NAMALWA (cell line): ENCODE results near the gene AP1AR.
"Not testable (repeated sequence)": the region's sequence is repeated elsewhere in the genome, so short reads cannot be mapped to it uniquely, and the experiment has no call there.

Experiments used
- DNase-seq: peaks from one replicate; pipeline ENCODE4 v3.0.0-alpha.2; 2015; ENCODE audit warnings: low spot score

The AP1AR gene

GRCh38 chr4:112231779-112232713, at the start of gene AP1AR:
TSS of gene AP1AR (plus strand) at chr4:112231787. CDS start at chr4:112232092, 305 bp downstream.
- peak; percentile 91 for DNase-seq

GRCh38 chr4:112182604-112183003, 49.0 kb upstream of the AP1AR start:
- no peak for DNase-seq

GRCh38 chr4:112183252-112183651, 48.3 kb upstream of the AP1AR start:
- no peak for DNase-seq

- no peak for DNase-seq
Observed at GRCh38 chr4:112184438-112184837, 47.1 kb upstream of the AP1AR start.

GRCh38 chr4:112185334-112185733, 46.3 kb upstream of the AP1AR start:
- DNase-seq = no peak

- DNase-seq = no peak
Observed at GRCh38 chr4:112185740-112186670, 45.6 kb upstream of the AP1AR start.

GRCh38 chr4:112189754-112190153, 41.8 kb upstream of the AP1AR start:
- no peak for DNase-seq

GRCh38 chr4:112190684-112191083, 40.9 kb upstream of the AP1AR start:
- no peak for DNase-seq

GRCh38 chr4:112196461-112196860, 35.1 kb upstream of the AP1AR start:
- no peak for DNase-seq

GRCh38 chr4:112199041-112199440, 32.5 kb upstream of the AP1AR start:
- no peak for DNase-seq

- no peak for DNase-seq
Observed at GRCh38 chr4:112201915-112202505, 29.6 kb upstream of the AP1AR start.

GRCh38 chr4:112203593-112203992, 28.0 kb upstream of the AP1AR start:
- no peak for DNase-seq

GRCh38 chr4:112206431-112206830, 25.2 kb upstream of the AP1AR start:
- DNase-seq = no peak

GRCh38 chr4:112208137-112209095, 23.2 kb upstream of the AP1AR start:
- not testable (repeated sequence) for DNase-seq

GRCh38 chr4:112210777-112211176, 20.8 kb upstream of the AP1AR start:
- DNase-seq = no peak

GRCh38 chr4:112213091-112213490, 18.5 kb upstream of the AP1AR start:
- DNase-seq = no peak

GRCh38 chr4:112213856-112214255, 17.7 kb upstream of the AP1AR start:
- DNase-seq = no peak

- peak; percentile 39 for DNase-seq
Observed at GRCh38 chr4:112214390-112215264, 17.0 kb upstream of the AP1AR start.

- no peak for DNase-seq
Observed at GRCh38 chr4:112219826-112220366, 11.7 kb upstream of the AP1AR start.
